PC-3 (cell line): ENCODE data around the gene CEP63. TPM values are rescaled to one million over a fixed set of nuclear protein-coding genes. Genes with fewer than 3 reads are reported as not detected.

Experiments
- ATAC-seq: fragments of 200-7000 bp; cut with Tn5 transposase; 2 replicates; pipeline ENCODE4 v1.9.1; 2020; ENCODE audit warnings: mild to moderate bottlenecking, moderate library complexity
- BruUV-seq: library from RNA; stranded (reverse); fragments of 400-500 nt; replicated peaks from 2 replicates; lab custom pipeline; 2021; lab: Mats Ljungman, UMichigan
- CTCF ChIA-PET: fragments of 300-600 bp; sonication (Branson Sonifier 250); formaldehyde crosslinking; loops from one replicate; lab custom pipeline; 2022; ENCODE audit warnings: antibody characterized with exemption; lab: Charles Lee
- POLR2A ChIA-PET: fragments of 300-600 bp; sonication (Branson Sonifier 250); formaldehyde crosslinking; loops from one replicate; lab custom pipeline; 2022; ENCODE audit warnings: antibody characterized with exemption; ENCODE audit not compliant: unreplicated experiment; lab: Charles Lee
- DNase-seq: peaks from one replicate; pipeline ENCODE4 v3.0.0-alpha.2; 2015
- H2AFZ ChIP-seq: fragments of 300-600 bp; sonication (generic); 2 replicates; pipeline ENCODE4 v1.6.0; 2016; ENCODE audit warnings: antibody characterized with exemption, low read length
- H3F3A ChIP-seq: fragments of 300-600 bp; sonication (generic); one replicate; pipeline ENCODE4 v1.6.0; 2017; ENCODE audit warnings: antibody characterized with exemption, low read length, control low read depth, mild to moderate bottlenecking; ENCODE audit not compliant: unreplicated experiment
- H3K27ac ChIP-seq: fragments of 300-600 bp; sonication (generic); 2 replicates; pipeline ENCODE4 v1.5.1; 2016; ENCODE audit warnings: mild to moderate bottlenecking, low read length
- H3K27me3 ChIP-seq: fragments of 300-600 bp; sonication (generic); 2 replicates; pipeline ENCODE4 v1.6.1; 2016; ENCODE audit warnings: low read length, mixed read lengths
- H3K36me3 ChIP-seq: fragments of 300-600 bp; sonication (generic); 2 replicates; pipeline ENCODE4 v1.6.1; 2016; ENCODE audit warnings: low read depth, mixed run types, low read length, mixed read lengths
- H3K4me1 ChIP-seq: fragments of 300-600 bp; sonication (generic); 2 replicates; pipeline ENCODE4 v1.5.1; 2016; ENCODE audit warnings: low read length; ENCODE audit not compliant: insufficient read depth
- H3K4me2 ChIP-seq: fragments of 300-600 bp; sonication (generic); 2 replicates; pipeline ENCODE4 v1.6.0; 2016; ENCODE audit warnings: low read length
- H3K4me3 ChIP-seq: fragments of 300-600 bp; sonication (generic); 2 replicates; pipeline ENCODE4 v1.5.1; 2016; ENCODE audit warnings: mild to moderate bottlenecking, low read length, mixed read lengths
- H3K79me2 ChIP-seq: fragments of 300-600 bp; sonication (generic); 2 replicates; pipeline ENCODE4 v1.6.1; 2017; ENCODE audit warnings: low read length, mixed read lengths
- H3K9ac ChIP-seq: fragments of 300-600 bp; sonication (generic); 2 replicates; pipeline ENCODE4 v1.6.0; 2016; ENCODE audit warnings: mild to moderate bottlenecking, low read length
- H3K9me2 ChIP-seq: fragments of 300-600 bp; sonication (generic); replicated peaks from 2 replicates; pipeline ENCODE4 v1.6.1; 2016; ENCODE audit warnings: mixed run types, low read length, mixed read lengths
- H3K9me3 ChIP-seq: fragments of 300-600 bp; sonication (generic); 2 replicates; pipeline ENCODE4 v1.6.1; 2016; ENCODE audit warnings: low read length, mixed read lengths
- H4K20me1 ChIP-seq: fragments of 300-600 bp; sonication (generic); 2 replicates; pipeline ENCODE4 v1.6.1; 2016; ENCODE audit warnings: low read length, mixed read lengths
- CTCF ChIP-seq: fragments of 300-600 bp; sonication (generic); conservative IDR thresholded peaks from 2 replicates; pipeline ENCODE4 v1.5.1; 2017; ENCODE audit warnings: antibody characterized with exemption, low read depth, mild to moderate bottlenecking, low read length
- EZH2 ChIP-seq: fragments of 300-600 bp; sonication (generic); IDR thresholded peaks from one replicate; pipeline ENCODE4 v1.6.1; 2017; ENCODE audit warnings: antibody characterized with exemption, mild to moderate bottlenecking, low read length; ENCODE audit not compliant: unreplicated experiment
- EZH2phosphoT487 ChIP-seq: fragments of 300-600 bp; sonication (generic); IDR thresholded peaks from 2 replicates; pipeline ENCODE4 v1.6.1; 2018; ENCODE audit warnings: mild to moderate bottlenecking, antibody characterized with exemption, low read length, borderline replicate concordance
- intact Hi-C: fragments of 100-400 bp; cut with micrococcal nuclease; formaldehyde crosslinking; loops from 2 replicates; pipeline ENCODE4 v1.9.0; 2023
- total RNA-seq: library from RNA; depleted of rRNA; stranded (reverse); fragments of >200 nt; gene quantifications from 2 replicates; pipeline ENCODE4 v1.2.3, GENCODE V29; 2014

The CEP63 gene
- total RNA-seq, 1 experiment from 2014 or later, result 15.4 TPM

DNA sequence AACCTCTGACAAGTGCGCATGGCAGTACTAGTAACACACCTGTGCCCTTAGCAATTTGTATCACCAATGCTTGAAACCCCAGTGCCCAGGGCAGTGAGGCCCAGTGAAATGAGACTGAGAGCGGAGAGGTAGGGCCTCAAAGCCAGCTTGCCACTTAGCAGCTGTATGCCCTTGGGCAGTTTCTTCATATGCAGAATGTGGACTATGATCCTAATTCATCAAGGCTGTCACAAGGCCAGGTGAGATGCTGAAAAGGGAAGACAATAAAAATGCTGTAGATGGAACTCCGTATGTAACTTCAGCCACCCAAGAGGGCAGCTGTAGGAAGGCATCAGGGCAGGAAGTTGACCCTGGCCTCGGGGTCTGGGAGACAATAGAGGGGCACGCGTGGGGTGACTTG lies 90.6 kb downstream of the CEP63 start:
- CTCF ChIA-PET, result no interaction called here
- ATAC-seq, result no peak
- no TSS peak for BruUV-seq

DNA sequence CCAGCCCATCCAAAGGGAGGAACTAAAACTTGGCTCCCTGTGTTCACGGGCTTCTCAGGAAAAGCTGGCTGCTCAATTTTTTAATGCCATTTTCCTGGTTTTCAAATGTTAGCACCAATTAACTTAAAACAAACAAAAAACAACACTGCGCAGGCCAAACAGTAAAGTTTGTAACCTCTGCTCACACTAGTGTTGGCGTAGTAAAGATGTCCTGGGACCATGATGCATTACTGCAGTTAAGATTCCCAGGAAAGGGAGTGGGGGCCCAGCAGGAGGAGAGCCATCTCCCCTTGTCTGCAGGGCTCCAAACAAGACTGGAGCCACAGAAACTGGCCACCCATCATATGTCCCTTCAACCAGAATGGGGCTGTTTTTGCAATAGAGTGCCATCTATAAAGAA lies 91.0 kb downstream of the CEP63 start:
- Histone ChIP-seq H3K9me3 (no peaks in the 10 kb centered on the region), H3K4me1 (no peaks in the 10 kb centered on the region), H2AFZ (no peak overlapping the region), H3K27ac (no peak overlapping the region), H3K4me2 (no peak overlapping the region), H3K9ac (no peak overlapping the region), H3K4me3 (no peak overlapping the region), H3K9me2 (no peaks in the 10 kb centered on the region), H3F3A (no peaks in the 10 kb centered on the region), H3K36me3 (no peaks in the 10 kb centered on the region), H3K27me3 (no peaks in the 10 kb centered on the region), H3K79me2 (no peaks in the 10 kb centered on the region), H4K20me1 (no peaks in the 10 kb centered on the region)
- intact Hi-C loops, result no loop called here
- no TSS peak for BruUV-seq
- ChIA-PET POLR2A (no interaction called here), CTCF (no interaction called here)
- DNase-seq (no peak), ATAC-seq (no peak)
- no peak for TF ChIP-seq EZH2
- TF ChIP-seq CTCF, result no peak
- TF ChIP-seq EZH2phosphoT487, result no peak

More for the DNA sequence above, 90.6 kb downstream of the CEP63 start:
- Histone ChIP-seq H3K4me3 (no peak overlapping the region), H2AFZ (no peak overlapping the region), H3K4me1 (no peaks in the 10 kb centered on the region), H3K9ac (no peak overlapping the region), H3K36me3 (no peaks in the 10 kb centered on the region), H3F3A (no peaks in the 10 kb centered on the region), H3K27ac (no peak overlapping the region), H4K20me1 (no peaks in the 10 kb centered on the region), H3K79me2 (no peaks in the 10 kb centered on the region), H3K4me2 (no peak overlapping the region), H3K27me3 (no peaks in the 10 kb centered on the region), H3K9me3 (no peaks in the 10 kb centered on the region), H3K9me2 (no peaks in the 10 kb centered on the region)
- TF ChIP-seq CTCF (no peak), EZH2 (no peak), EZH2phosphoT487 (no peak)
- DNase-seq, result no peak
- POLR2A ChIA-PET, result no interaction called here
- intact Hi-C loops, result no loop called here

DNA sequence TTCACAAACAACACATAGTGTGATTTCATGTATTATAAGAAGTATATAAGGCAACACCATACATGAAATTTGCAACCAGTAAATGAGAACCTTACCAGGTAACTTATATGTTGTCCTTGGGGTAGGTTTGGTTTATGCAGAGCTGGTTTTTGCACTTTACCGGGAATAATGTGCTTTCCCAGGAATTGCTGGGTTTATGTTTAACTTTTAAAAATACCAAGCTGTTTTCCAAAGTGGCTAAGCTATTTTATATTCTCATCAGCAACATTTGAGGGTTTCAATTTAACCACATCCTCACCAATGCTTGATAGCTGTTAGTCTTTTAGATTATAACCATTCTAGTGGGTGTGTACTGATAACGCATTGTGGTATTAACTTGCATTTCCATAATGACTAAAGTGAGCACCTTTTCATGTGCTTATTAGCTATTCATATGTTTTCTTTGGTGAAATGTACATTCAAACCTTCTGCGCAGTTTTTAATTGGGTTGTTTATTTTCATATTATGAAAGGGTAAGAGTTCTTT lies 93.3 kb downstream of the CEP63 start:
- ChIA-PET POLR2A (no interaction called here), CTCF (no interaction called here)
- Histone ChIP-seq H2AFZ (no peak overlapping the region), H3K27me3 (no peaks in the 10 kb centered on the region), H3K4me1 (no peaks in the 10 kb centered on the region), H3K36me3 (no peaks in the 10 kb centered on the region), H3K9ac (no peak overlapping the region), H3F3A (no peaks in the 10 kb centered on the region), H3K4me2 (no peak overlapping the region), H4K20me1 (no peaks in the 10 kb centered on the region), H3K9me2 (no peaks in the 10 kb centered on the region), H3K79me2 (no peaks in the 10 kb centered on the region), H3K9me3 (no peaks in the 10 kb centered on the region), H3K27ac (no peak overlapping the region), H3K4me3 (no peak overlapping the region)
- ATAC-seq, result no peak
- intact Hi-C loops, result no loop called here
- BruUV-seq, result no TSS peak
- TF ChIP-seq EZH2, result no peak
- TF ChIP-seq EZH2phosphoT487, result no peak
- no peak for TF ChIP-seq CTCF
- DNase-seq, result no peak
